ENCODE results near the gene PATL2. TPM values are rescaled to one million over a fixed set of nuclear protein-coding genes. Genes with fewer than 3 reads are reported as not detected.

The PATL2 gene
- total RNA-seq, 1 donor: 1.8 TPM

GRCh38 chr15:44666210-44667038 lies 44.7 kb downstream of the PATL2 start:
- Histone ChIP-seq H3K79me2 (ENCODE audit: insufficient read depth, low read length) (peaks cover 23% of the 10 kb centered on the region), H3K4me1 (ENCODE audit: insufficient read depth, low read length) (peaks cover 16% of the 10 kb centered on the region), H3K4me3 (ENCODE audit: insufficient read depth, low read length) (no peak overlapping the region), H3K4me2 (ENCODE audit: insufficient read depth, low read length) (peak overlapping the region; percentile 31), H3K27ac (ENCODE audit: low read depth, low read length) (no peak overlapping the region), H3K27me3 (ENCODE audit: insufficient read depth, low read length) (no peaks in the 10 kb centered on the region), H3K9me3 (ENCODE audit: low read depth, low read length) (no peaks in the 10 kb centered on the region), H2AFZ (ENCODE audit: low read length) (no peak overlapping the region), H4K20me1 (ENCODE audit: insufficient read depth, low read length) (no peaks in the 10 kb centered on the region), H3K36me3 (ENCODE audit: insufficient read depth, low read length) (no peaks in the 10 kb centered on the region)
- TF ChIP-seq CTCF (IDR thresholded peaks at IDR 0.05; ENCODE audit: extremely low read depth, low read depth, low read length): no peak
- DNase-seq (ENCODE audit: insufficient read length, low spot score, missing footprints): no peak

GRCh38 chr15:44663410-44664308 lies 47.5 kb downstream of the PATL2 start, which contains the start of gene SPG11:
SPG11 (minus strand) TSS chr15:44663662; CDS start chr15:44663647, 15 bp downstream.
- no peaks in the 10 kb centered on the region for H3K9me3 ChIP-seq (ENCODE audit: low read depth, low read length)
- peaks cover 32% of the 10 kb centered on the region for H3K79me2 ChIP-seq (ENCODE audit: insufficient read depth, low read length)
- H4K20me1 ChIP-seq (ENCODE audit: insufficient read depth, low read length): no peaks in the 10 kb centered on the region
- peak within 1 kb of the TSS; percentile 99 for H3K4me2 ChIP-seq (ENCODE audit: insufficient read depth, low read length)
- H2AFZ ChIP-seq (ENCODE audit: low read length): peak within 1 kb of the TSS; percentile 98
- H3K27ac ChIP-seq (ENCODE audit: low read depth, low read length): peak within 1 kb of the TSS; percentile 83
- peaks cover 16% of the 10 kb centered on the region for H3K4me1 ChIP-seq (ENCODE audit: insufficient read depth, low read length)
- H3K4me3 ChIP-seq (ENCODE audit: insufficient read depth, low read length): peak within 1 kb of the TSS; percentile 96
- peaks cover 10% of the 10 kb centered on the region for H3K36me3 ChIP-seq (ENCODE audit: insufficient read depth, low read length)
- peak; percentile 95 for DNase-seq (ENCODE audit: insufficient read length, low spot score, missing footprints)
- H3K27me3 ChIP-seq (ENCODE audit: insufficient read depth, low read length): no peaks in the 10 kb centered on the region
- peak; percentile 90 for TF ChIP-seq CTCF (IDR thresholded peaks at IDR 0.05; ENCODE audit: extremely low read depth, low read depth, low read length)

- H3K4me1 ChIP-seq (ENCODE audit: insufficient read depth, low read length): peaks cover 16% of the 10 kb centered on the region
- peak overlapping the region; percentile 98 for H2AFZ ChIP-seq (ENCODE audit: low read length)
- peak overlapping the region; percentile 99 for H3K4me2 ChIP-seq (ENCODE audit: insufficient read depth, low read length)
- H3K27ac ChIP-seq (ENCODE audit: low read depth, low read length): peak overlapping the region; percentile 83
- H3K36me3 ChIP-seq (ENCODE audit: insufficient read depth, low read length): peaks cover 10% of the 10 kb centered on the region
- H3K27me3 ChIP-seq (ENCODE audit: insufficient read depth, low read length): no peaks in the 10 kb centered on the region
- no peak for DNase-seq (ENCODE audit: insufficient read length, low spot score, missing footprints)
- H3K9me3 ChIP-seq (ENCODE audit: low read depth, low read length): no peaks in the 10 kb centered on the region
- no peak for TF ChIP-seq CTCF (IDR thresholded peaks at IDR 0.05; ENCODE audit: extremely low read depth, low read depth, low read length)
- no peaks in the 10 kb centered on the region for H4K20me1 ChIP-seq (ENCODE audit: insufficient read depth, low read length)
- H3K4me3 ChIP-seq (ENCODE audit: insufficient read depth, low read length): peak overlapping the region; percentile 96
- peaks cover 32% of the 10 kb centered on the region for H3K79me2 ChIP-seq (ENCODE audit: insufficient read depth, low read length)
Measured at GRCh38 chr15:44662478-44663409, 48.4 kb downstream of the PATL2 start.

All from osteoblast (primary cell).